SK-N-SH treated with all-trans-retinoic acid at 6 μM for 48 hours (cell line): ENCODE results near the gene CDHR4.

Source experiments
- ATAC-seq: fragments of 200-7000 bp; cut with Tn5 transposase; 3 replicates; pipeline ENCODE4 v1.9.1; 2020; ENCODE audit warnings: mild to moderate bottlenecking, moderate library complexity
- CREB5 ChIP-seq: fragments of 250-450 bp; sonication (Bioruptor Pico); IDR thresholded peaks from 2 replicates; pipeline ENCODE4 v1.5.1; 2020; ENCODE audit warnings: low read depth, mild to moderate bottlenecking, moderate library complexity
- CSRNP3 ChIP-seq: fragments of 250-450 bp; sonication (Bioruptor Pico); IDR thresholded peaks from 2 replicates; pipeline ENCODE4 v1.5.1; 2021; ENCODE audit warnings: mild to moderate bottlenecking, moderate library complexity
- ESRRG ChIP-seq: fragments of 250-450 bp; sonication (Bioruptor Pico); IDR thresholded peaks from 2 replicates; pipeline ENCODE4 v1.6.1; 2021; ENCODE audit warnings: mild to moderate bottlenecking
- ISL1 ChIP-seq: fragments of 250-450 bp; sonication (Bioruptor Pico); IDR thresholded peaks from 2 replicates; pipeline ENCODE4 v2.1.2; 2022; ENCODE audit warnings: mild to moderate bottlenecking, moderate library complexity
- OSR1 ChIP-seq: fragments of 250-450 bp; sonication (Bioruptor Pico); IDR thresholded peaks from 2 replicates; pipeline ENCODE4 v1.8.0; 2022; ENCODE audit warnings: moderate library complexity, mild to moderate bottlenecking, inconsistent platforms
- PATZ1 ChIP-seq: fragments of 250-450 bp; sonication (Bioruptor Pico); IDR thresholded peaks from 2 replicates; pipeline ENCODE4 v1.8.0; 2020; ENCODE audit warnings: mild to moderate bottlenecking, moderate library complexity, borderline replicate concordance
- POU6F1 ChIP-seq: fragments of 250-450 bp; sonication (Bioruptor Pico); IDR thresholded peaks from 2 replicates; pipeline ENCODE4 v1.8.0; 2021; ENCODE audit warnings: low read depth, mild to moderate bottlenecking, moderate library complexity, borderline replicate concordance
- PPARA ChIP-seq: fragments of 250-450 bp; sonication (Bioruptor Pico); IDR thresholded peaks from 2 replicates; pipeline ENCODE4 v1.5.0; 2020; ENCODE audit warnings: mild to moderate bottlenecking, borderline replicate concordance
- RARB ChIP-seq: fragments of 250-450 bp; sonication (Bioruptor Pico); IDR thresholded peaks from 2 replicates; pipeline ENCODE4 v1.8.0; 2021; ENCODE audit warnings: mild to moderate bottlenecking, moderate library complexity
- SNAI2 ChIP-seq: fragments of 250-450 bp; sonication (Bioruptor Pico); IDR thresholded peaks from 2 replicates; pipeline ENCODE4 v1.5.0; 2020; ENCODE audit warnings: mild to moderate bottlenecking, moderate library complexity
- TCF4 ChIP-seq: fragments of 250-450 bp; sonication (Bioruptor Pico); IDR thresholded peaks from 2 replicates; pipeline ENCODE4 v1.8.0; 2021; ENCODE audit warnings: mild to moderate bottlenecking, moderate library complexity, borderline replicate concordance
- TOX ChIP-seq: fragments of 250-450 bp; sonication (Bioruptor Pico); IDR thresholded peaks from 2 replicates; pipeline ENCODE4 v1.8.0; 2021; ENCODE audit warnings: mild to moderate bottlenecking, moderate library complexity, borderline replicate concordance
- TSHZ2 ChIP-seq: fragments of 250-450 bp; sonication (Bioruptor Pico); IDR thresholded peaks from 2 replicates; pipeline ENCODE4 v1.5.0; 2020; ENCODE audit warnings: mild to moderate bottlenecking, moderate library complexity
- ZC3H10 ChIP-seq: fragments of 250-450 bp; sonication (Bioruptor Pico); IDR thresholded peaks from 2 replicates; pipeline ENCODE4 v1.5.1; 2021; ENCODE audit warnings: mild to moderate bottlenecking, moderate library complexity
- ZFP3 ChIP-seq: fragments of 250-450 bp; sonication (Bioruptor Pico); IDR thresholded peaks from 2 replicates; pipeline ENCODE4 v1.5.0; 2020; ENCODE audit warnings: mild to moderate bottlenecking, moderate library complexity
- ZFP30 ChIP-seq: fragments of 450-650 bp; formaldehyde crosslinking; IDR thresholded peaks from 2 replicates; pipeline ENCODE4 v1.5.0; 2022; ENCODE audit warnings: mild to moderate bottlenecking, moderate library complexity
- ZNF565 ChIP-seq: fragments of 450-650 bp; formaldehyde crosslinking; conservative IDR thresholded peaks from 2 replicates; pipeline ENCODE4 v1.5.0; 2020; ENCODE audit warnings: low read depth, mild to moderate bottlenecking, moderate library complexity
- ZNF70 ChIP-seq: fragments of 450-650 bp; formaldehyde crosslinking; IDR thresholded peaks from 2 replicates; pipeline ENCODE4 v1.5.0; 2020; ENCODE audit warnings: mild to moderate bottlenecking, moderate library complexity
- ZNF8 ChIP-seq: fragments of 450-650 bp; formaldehyde crosslinking; IDR thresholded peaks from 2 replicates; pipeline ENCODE4 v1.5.0; 2020; ENCODE audit warnings: mild to moderate bottlenecking, moderate library complexity

CDHR4 gene

GRCh38 chr3:49801160-49801559 lies 1.5 kb upstream of the CDHR4 start:
- ATAC-seq: no peak
- TF ChIP-seq ZC3H10 (CRISPR knock-in tag) (no peak), ESRRG (CRISPR knock-in tag) (no peak), TSHZ2 (CRISPR knock-in tag) (no peak), POU6F1 (CRISPR knock-in tag) (no peak)

- no peak for TF ChIP-seq ZFP30 (CRISPR knock-in tag)
- TF ChIP-seq ESRRG (CRISPR knock-in tag): no peak
- TF ChIP-seq PATZ1 (CRISPR knock-in tag): no peak
- TF ChIP-seq ZNF8 (CRISPR knock-in tag): no peak
- TF ChIP-seq ZNF565 (CRISPR knock-in tag): no peak
- ATAC-seq: no peak
Observed at GRCh38 chr3:49799105-49799504, 568 bp downstream of the CDHR4 start.

GRCh38 chr3:49794926-49795905 lies 4.5 kb downstream of the CDHR4 start:
- TF ChIP-seq SNAI2 (no peak), ZFP30 (CRISPR knock-in tag) (no peak), RARB (no peak), TOX (CRISPR knock-in tag) (no peak)
- ATAC-seq: no peak

GRCh38 chr3:49794431-49794830 lies 5.2 kb downstream of the CDHR4 start:
- no peak for ATAC-seq
- TF ChIP-seq PATZ1 (CRISPR knock-in tag) (no peak), ZNF70 (CRISPR knock-in tag) (no peak), ISL1 (CRISPR knock-in tag) (no peak), CREB5 (CRISPR knock-in tag) (no peak), CSRNP3 (CRISPR knock-in tag) (no peak), TSHZ2 (CRISPR knock-in tag) (no peak), ZNF565 (CRISPR knock-in tag) (no peak), PPARA (CRISPR knock-in tag) (no peak), TCF4 (CRISPR knock-in tag) (no peak), ZFP3 (no peak), OSR1 (no peak)
